GM12878 (cell line): ENCODE data around the gene TMEM174.

Experiments used
- CHD2 ChIP-seq: IDR thresholded peaks from 2 replicates; pipeline ENCODE4 v1.6.1; 2011; ENCODE audit warnings: low read depth, low read length, improper control_type of control experiment, borderline replicate concordance
- POLR2AphosphoS5 ChIP-seq: IDR thresholded peaks from 2 replicates; pipeline ENCODE4 v1.6.1; 2011; ENCODE audit warnings: mild to moderate bottlenecking, low read length, inconsistent platforms
- TF ChIP-seq, protein P1 (sequence below): IDR thresholded peaks from 2 replicates; pipeline ENCODE4 v1.6.1; 2011; ENCODE audit warnings: low read depth, low read length, improper control_type of control experiment, borderline replicate concordance

DNA sequence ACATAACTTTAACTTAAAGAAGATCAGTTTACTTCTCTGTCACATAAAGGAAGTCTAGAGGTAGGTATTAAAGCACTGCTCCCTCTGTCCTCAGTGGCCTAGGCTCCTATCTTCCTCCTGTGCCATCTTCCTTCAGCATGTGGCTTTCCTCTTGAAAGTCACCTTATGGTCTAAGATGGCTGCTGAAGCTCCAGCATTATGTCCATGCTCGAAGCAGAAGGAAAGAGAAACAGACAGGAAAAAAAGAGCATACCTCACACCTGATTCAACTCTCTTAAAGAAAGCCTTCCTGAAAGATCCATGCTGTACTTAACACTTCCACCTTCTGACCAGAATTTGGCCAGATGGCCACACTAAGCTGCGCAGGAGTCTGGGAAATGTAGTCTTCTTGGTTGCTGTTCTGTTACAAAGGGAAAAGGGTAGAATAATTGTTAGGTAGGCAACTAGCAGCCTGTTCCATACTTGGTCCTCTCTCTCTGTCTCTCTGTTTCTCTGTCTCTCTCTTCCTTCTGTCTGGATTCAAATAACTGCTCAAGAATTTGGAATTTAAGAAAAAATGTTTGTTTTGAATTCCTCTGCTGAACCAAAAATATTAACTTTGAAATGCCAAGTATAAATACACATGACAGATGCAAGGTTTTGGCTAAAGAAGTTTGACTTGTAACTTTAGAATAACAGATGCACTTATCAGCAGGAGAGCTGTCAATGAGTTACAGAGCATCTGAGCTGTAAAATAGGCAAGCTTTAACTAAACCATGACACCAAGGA lies 16.0 kb downstream of the TMEM174 start:
- TF ChIP-seq, protein P1, sequence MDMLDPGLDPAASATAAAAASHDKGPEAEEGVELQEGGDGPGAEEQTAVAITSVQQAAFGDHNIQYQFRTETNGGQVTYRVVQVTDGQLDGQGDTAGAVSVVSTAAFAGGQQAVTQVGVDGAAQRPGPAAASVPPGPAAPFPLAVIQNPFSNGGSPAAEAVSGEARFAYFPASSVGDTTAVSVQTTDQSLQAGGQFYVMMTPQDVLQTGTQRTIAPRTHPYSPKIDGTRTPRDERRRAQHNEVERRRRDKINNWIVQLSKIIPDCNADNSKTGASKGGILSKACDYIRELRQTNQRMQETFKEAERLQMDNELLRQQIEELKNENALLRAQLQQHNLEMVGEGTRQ = no peak
- TF ChIP-seq CHD2 (no peak), POLR2AphosphoS5 (no peak)
